ENCODE measurements around the gene PTPRR. TPM values are rescaled to one million over a fixed set of nuclear protein-coding genes. Genes with fewer than 3 reads are reported as not detected.
A peak's percentile ranks its signal among the peaks of the same experiment; 100 is the strongest.

PTPRR gene
- polyA plus RNA-seq, 2 of the 4 experiments (the other 2 are of a cell fraction) = 0.13 to 0.15 TPM

- Histone ChIP-seq H3K4me2 (no peak overlapping the region), H3K4me3 (no peak overlapping the region), H3K27ac (no peak overlapping the region), H3K9me3 (no peaks in the 10 kb centered on the region), H3K4me1 (no peaks in the 10 kb centered on the region)
- ATAC-seq (peak; percentile 84 to 93; a peak in 4 of 6 replicates), FAIRE-seq (no peak), DNase-seq (ENCODE audit: low read depth in 1 of 2, low spot score in 1 of 2) (peak; percentile 71 to 73)
- POLR2A ChIA-PET = interaction anchor here (0.7 to 0.8 kb wide), 2 partner anchors 113 to 281 kb away, joined by 4 to 5 read pairs; no protein-coding TSS in a partner anchor
- CTCF ChIA-PET = interaction anchor here (0.6 to 4.2 kb wide), 26 partner anchors 11 to 854 kb away, joined by 3 to 26 read pairs (median 4); no protein-coding TSS in a partner anchor
- TF ChIP-seq SMC3 (IDR thresholded peaks at IDR 0.05) (peak; percentile 73), HOXA7 (CRISPR knock-in tag; IDR thresholded peaks at IDR 0.05) (no peak), JUNB (IDR thresholded peaks at IDR 0.05) (no peak), RAD21 (conservative IDR thresholded peaks at IDR 0.05 in 1 of 2, IDR thresholded peaks at IDR 0.05 in 1 of 2) (peak; percentile 77 to 86), CTCF (IDR thresholded peaks at IDR 0.05) (peak; percentile 80), HOXB5 (CRISPR knock-in tag; IDR thresholded peaks at IDR 0.05) (no peak)
- under 1% methylated on average over 4 of the region's 4 CpGs for WGBS (ENCODE audit: missing lambda C conversion rate)
Observed at GRCh38 chr12:70733385-70733784, 187.2 kb downstream of the PTPRR start.

GRCh38 chr12:70732287-70732686 is 188.3 kb downstream of the PTPRR start:
- DNase-seq (ENCODE audit: low read depth in 1 of 2, low spot score in 1 of 2) (no peak), FAIRE-seq (no peak), ATAC-seq (no peak)
- 33% methylated on average over 8 of the region's 8 CpGs for WGBS (ENCODE audit: missing lambda C conversion rate)
- Histone ChIP-seq H3K4me2 (no peak overlapping the region), H3K4me3 (no peak overlapping the region), H3K4me1 (no peaks in the 10 kb centered on the region), H3K9me3 (no peaks in the 10 kb centered on the region), H3K27ac (no peak overlapping the region)
- no peak for TF ChIP-seq EP300 (IDR thresholded peaks at IDR 0.05)
- TF ChIP-seq TFCP2L1 (CRISPR knock-in tag; IDR thresholded peaks at IDR 0.05) = no peak
- TF ChIP-seq RAD21 (conservative IDR thresholded peaks at IDR 0.05 in 1 of 2, IDR thresholded peaks at IDR 0.05 in 1 of 2) = no peak
- TF ChIP-seq MAX (IDR thresholded peaks at IDR 0.05) = no peak
- TF ChIP-seq SMC3 (IDR thresholded peaks at IDR 0.05) = no peak
- no peak for TF ChIP-seq MAZ (IDR thresholded peaks at IDR 0.05; ENCODE audit: borderline replicate concordance, low read depth, low read length)
- TF ChIP-seq HMGXB4 (CRISPR knock-in tag; IDR thresholded peaks at IDR 0.05; ENCODE audit: borderline replicate concordance) = no peak
- no peak for TF ChIP-seq FOSB (CRISPR knock-in tag; IDR thresholded peaks at IDR 0.05)
- TF ChIP-seq BHLHE40 (IDR thresholded peaks at IDR 0.05; ENCODE audit: low read depth, low read length) = no peak
- no peak for TF ChIP-seq HEYL (CRISPR knock-in tag; IDR thresholded peaks at IDR 0.05)
- TF ChIP-seq HOXB13 (CRISPR knock-in tag; IDR thresholded peaks at IDR 0.05; ENCODE audit: low read depth) = no peak
- no peak for TF ChIP-seq CBX8 (IDR thresholded peaks at IDR 0.05)
- no peak for TF ChIP-seq CTCF (IDR thresholded peaks at IDR 0.05)
- no peak for TF ChIP-seq ESRRA (IDR thresholded peaks at IDR 0.05; ENCODE audit: borderline replicate concordance, low read length)
- TF ChIP-seq ZC3H11A (IDR thresholded peaks at IDR 0.05) = no peak
- no peak for TF ChIP-seq RNF2 (IDR thresholded peaks at IDR 0.05; ENCODE audit: borderline replicate concordance, low read depth)
- ChIA-PET CTCF (interaction anchor here (0.6 to 4.2 kb wide), 8 partner anchors 9 to 1789 kb away, joined by 3 to 26 read pairs (median 4); no protein-coding TSS in a partner anchor), POLR2A (no interaction called here)
